ENCODE results near the gene VPS13D. TPM values are rescaled to one million over a fixed set of nuclear protein-coding genes. Genes with fewer than 3 reads are reported as not detected.
A peak's percentile ranks its signal among the peaks of the same experiment; 100 is the strongest.

Gene VPS13D
- total RNA-seq, 3 donors from 2014 or later: 24.0 to 26.6 (median 26.5) TPM

- Mint-ChIP-seq H3K27me3 (ENCODE audit: low read depth) (no peaks in the 10 kb centered on the region), H3K4me3 (no peak overlapping the region), H3K4me1 (ENCODE audit: low read depth) (peaks cover 16% of the 10 kb centered on the region), H3K9me3 (peaks cover 9% of the 10 kb centered on the region), H3K36me3 (ENCODE audit: insufficient read depth) (peaks cover 47% of the 10 kb centered on the region)
- ATAC-seq: peak; percentile 37 to 62
- no peak for DNase-seq
These were observed 177.5 kb downstream of the VPS13D start for GRCh38 chr1:12407050-12407961.

- Mint-ChIP-seq H3K36me3 (ENCODE audit: insufficient read depth) (peaks cover 53% of the 10 kb centered on the region), H3K4me1 (ENCODE audit: low read depth) (peaks cover 16% of the 10 kb centered on the region), H3K4me3 (no peak overlapping the region), H3K9me3 (peaks cover 9% of the 10 kb centered on the region), H3K27me3 (ENCODE audit: low read depth) (no peaks in the 10 kb centered on the region)
- DNase-seq (no peak), ATAC-seq (no peak)
These were observed 178.2 kb downstream of the VPS13D start for GRCh38 chr1:12407962-12408454.

GRCh38 chr1:12408662-12409061 lies 178.8 kb downstream of the VPS13D start:
- Mint-ChIP-seq H3K36me3 (ENCODE audit: insufficient read depth) (peaks cover 49% of the 10 kb centered on the region), H3K4me1 (ENCODE audit: low read depth) (peaks cover 16% of the 10 kb centered on the region), H3K27me3 (ENCODE audit: low read depth) (no peaks in the 10 kb centered on the region), H3K4me3 (no peak overlapping the region), H3K9me3 (peaks cover 9% of the 10 kb centered on the region)
- no peak for ATAC-seq
- no peak for DNase-seq

- Mint-ChIP-seq H3K9me3 (peaks cover 9% of the 10 kb centered on the region), H3K4me1 (ENCODE audit: low read depth) (peaks cover 26% of the 10 kb centered on the region), H3K4me3 (no peak overlapping the region), H3K36me3 (ENCODE audit: insufficient read depth) (peaks cover 39% of the 10 kb centered on the region), H3K27me3 (ENCODE audit: low read depth) (no peaks in the 10 kb centered on the region)
- ATAC-seq (no peak), DNase-seq (no peak)
These were observed 179.9 kb downstream of the VPS13D start for GRCh38 chr1:12409681-12410080.

- ATAC-seq (no peak), DNase-seq (no peak)
- Mint-ChIP-seq H3K27me3 (ENCODE audit: low read depth) (no peaks in the 10 kb centered on the region), H3K9me3 (peaks cover 9% of the 10 kb centered on the region), H3K36me3 (ENCODE audit: insufficient read depth) (peaks cover 38% of the 10 kb centered on the region), H3K4me1 (ENCODE audit: low read depth) (peaks cover 32% of the 10 kb centered on the region), H3K4me3 (no peak overlapping the region)
These were observed 180.5 kb downstream of the VPS13D start for GRCh38 chr1:12410351-12410750.

GRCh38 chr1:12411098-12411497 lies 181.3 kb downstream of the VPS13D start:
- ATAC-seq (no peak), DNase-seq (no peak)
- H3K36me3 Mint-ChIP-seq (ENCODE audit: insufficient read depth): peaks cover 39% of the 10 kb centered on the region
- H3K27me3 Mint-ChIP-seq (ENCODE audit: low read depth): no peaks in the 10 kb centered on the region
- H3K4me1 Mint-ChIP-seq (ENCODE audit: low read depth): peaks cover 34% of the 10 kb centered on the region
- peaks cover 9% of the 10 kb centered on the region for H3K9me3 Mint-ChIP-seq
- no peak overlapping the region for H3K4me3 Mint-ChIP-seq

GRCh38 chr1:12411747-12412146 lies 181.9 kb downstream of the VPS13D start:
- Mint-ChIP-seq H3K36me3 (ENCODE audit: insufficient read depth) (peaks cover 41% of the 10 kb centered on the region), H3K27me3 (ENCODE audit: low read depth) (no peaks in the 10 kb centered on the region), H3K4me3 (no peak overlapping the region), H3K9me3 (peaks cover 9% of the 10 kb centered on the region), H3K4me1 (ENCODE audit: low read depth) (peaks cover 32% of the 10 kb centered on the region)
- ATAC-seq (no peak), DNase-seq (no peak)

GRCh38 chr1:12412439-12412838 lies 182.6 kb downstream of the VPS13D start:
- no peak for DNase-seq
- ATAC-seq: no peak
- H3K27me3 Mint-ChIP-seq (ENCODE audit: low read depth): no peaks in the 10 kb centered on the region
- H3K9me3 Mint-ChIP-seq: peaks cover 9% of the 10 kb centered on the region
- H3K4me3 Mint-ChIP-seq: no peak overlapping the region
- H3K4me1 Mint-ChIP-seq (ENCODE audit: low read depth): peaks cover 27% of the 10 kb centered on the region
- H3K36me3 Mint-ChIP-seq (ENCODE audit: insufficient read depth): peaks cover 48% of the 10 kb centered on the region

- Mint-ChIP-seq H3K4me1 (ENCODE audit: low read depth) (peaks cover 23% of the 10 kb centered on the region), H3K36me3 (ENCODE audit: insufficient read depth) (peaks cover 51% of the 10 kb centered on the region), H3K9me3 (peaks cover 9% of the 10 kb centered on the region), H3K4me3 (no peak overlapping the region), H3K27me3 (ENCODE audit: low read depth) (no peaks in the 10 kb centered on the region)
- ATAC-seq (no peak), DNase-seq (no peak)
These were observed 184.0 kb downstream of the VPS13D start for GRCh38 chr1:12413664-12414410.

GRCh38 chr1:12414444-12415018 lies 184.7 kb downstream of the VPS13D start:
- Mint-ChIP-seq H3K9me3 (peaks cover 9% of the 10 kb centered on the region), H3K4me1 (ENCODE audit: low read depth) (peaks cover 22% of the 10 kb centered on the region), H3K27me3 (ENCODE audit: low read depth) (no peaks in the 10 kb centered on the region), H3K4me3 (no peak overlapping the region), H3K36me3 (ENCODE audit: insufficient read depth) (peaks cover 53% of the 10 kb centered on the region)
- ATAC-seq: peak; percentile 70 to 76
- no peak for DNase-seq

GRCh38 chr1:12415038-12415466 lies 185.2 kb downstream of the VPS13D start:
- peaks cover 4% of the 10 kb centered on the region for H3K9me3 Mint-ChIP-seq
- peaks cover 22% of the 10 kb centered on the region for H3K4me1 Mint-ChIP-seq (ENCODE audit: low read depth)
- DNase-seq (no peak), ATAC-seq (peak; percentile 55 to 67)
- no peaks in the 10 kb centered on the region for H3K27me3 Mint-ChIP-seq (ENCODE audit: low read depth)
- peaks cover 49% of the 10 kb centered on the region for H3K36me3 Mint-ChIP-seq (ENCODE audit: insufficient read depth)
- H3K4me3 Mint-ChIP-seq: no peak overlapping the region

GRCh38 chr1:12416101-12416500 lies 186.3 kb downstream of the VPS13D start:
- H3K4me1 Mint-ChIP-seq (ENCODE audit: low read depth): peaks cover 24% of the 10 kb centered on the region
- H3K4me3 Mint-ChIP-seq: no peak overlapping the region
- ATAC-seq (no peak), DNase-seq (no peak)
- no peaks in the 10 kb centered on the region for H3K9me3 Mint-ChIP-seq
- peaks cover 47% of the 10 kb centered on the region for H3K36me3 Mint-ChIP-seq (ENCODE audit: insufficient read depth)
- H3K27me3 Mint-ChIP-seq (ENCODE audit: low read depth): no peaks in the 10 kb centered on the region

GRCh38 chr1:12416744-12417143 lies 186.9 kb downstream of the VPS13D start:
- H3K27me3 Mint-ChIP-seq (ENCODE audit: low read depth): no peaks in the 10 kb centered on the region
- DNase-seq (no peak), ATAC-seq (no peak)
- no peak overlapping the region for H3K4me3 Mint-ChIP-seq
- peaks cover 47% of the 10 kb centered on the region for H3K36me3 Mint-ChIP-seq (ENCODE audit: insufficient read depth)
- H3K9me3 Mint-ChIP-seq: no peaks in the 10 kb centered on the region
- peaks cover 24% of the 10 kb centered on the region for H3K4me1 Mint-ChIP-seq (ENCODE audit: low read depth)

- peaks cover 47% of the 10 kb centered on the region for H3K36me3 Mint-ChIP-seq (ENCODE audit: insufficient read depth)
- H3K4me3 Mint-ChIP-seq: no peak overlapping the region
- no peak for DNase-seq
- no peak for ATAC-seq
- no peaks in the 10 kb centered on the region for H3K9me3 Mint-ChIP-seq
- peaks cover 28% of the 10 kb centered on the region for H3K4me1 Mint-ChIP-seq (ENCODE audit: low read depth)
- H3K27me3 Mint-ChIP-seq (ENCODE audit: low read depth): no peaks in the 10 kb centered on the region
These were observed 187.6 kb downstream of the VPS13D start for GRCh38 chr1:12417389-12417788.
